ENCODE measurements around the gene MTUS2. TPM values are rescaled to one million over a fixed set of nuclear protein-coding genes. Genes with fewer than 3 reads are reported as not detected.

Gene MTUS2
- total RNA-seq, 4 donors from 2014 or later: 0.44 to 1.1 (median 0.48) TPM; not detected in 1

DNA sequence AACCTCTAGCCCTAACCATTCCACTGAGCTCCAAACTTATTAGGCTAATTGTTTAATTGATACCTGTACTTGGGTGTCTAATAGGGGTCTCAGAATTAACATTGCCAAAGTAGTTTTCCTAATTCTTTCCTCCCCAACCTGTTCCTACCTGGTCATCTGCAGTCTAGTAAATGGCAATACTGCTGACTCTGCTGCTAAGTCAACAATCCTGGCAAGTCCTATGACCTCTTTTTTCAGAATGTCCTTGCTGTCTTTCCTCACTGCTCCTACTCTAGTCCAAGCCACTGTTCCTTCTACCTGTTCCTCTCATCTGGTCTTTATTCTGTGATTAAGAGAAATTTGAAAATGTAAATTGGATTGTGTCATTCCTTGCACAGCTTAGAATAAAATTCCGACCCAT, 143.9 kb downstream of the MTUS2 start:
- no peak for TF ChIP-seq CTCF (IDR thresholded peaks at IDR 0.05)
- ATAC-seq (ENCODE audit: low FRiP score) (no peak), DNase-seq (ENCODE audit: low spot score) (no peak)

GRCh38 chr13:28964803-28965202, 144.7 kb downstream of the MTUS2 start:
- DNase-seq (ENCODE audit: low spot score) (no peak), ATAC-seq (ENCODE audit: low FRiP score) (no peak)
- TF ChIP-seq CTCF (IDR thresholded peaks at IDR 0.05): no peak

DNA sequence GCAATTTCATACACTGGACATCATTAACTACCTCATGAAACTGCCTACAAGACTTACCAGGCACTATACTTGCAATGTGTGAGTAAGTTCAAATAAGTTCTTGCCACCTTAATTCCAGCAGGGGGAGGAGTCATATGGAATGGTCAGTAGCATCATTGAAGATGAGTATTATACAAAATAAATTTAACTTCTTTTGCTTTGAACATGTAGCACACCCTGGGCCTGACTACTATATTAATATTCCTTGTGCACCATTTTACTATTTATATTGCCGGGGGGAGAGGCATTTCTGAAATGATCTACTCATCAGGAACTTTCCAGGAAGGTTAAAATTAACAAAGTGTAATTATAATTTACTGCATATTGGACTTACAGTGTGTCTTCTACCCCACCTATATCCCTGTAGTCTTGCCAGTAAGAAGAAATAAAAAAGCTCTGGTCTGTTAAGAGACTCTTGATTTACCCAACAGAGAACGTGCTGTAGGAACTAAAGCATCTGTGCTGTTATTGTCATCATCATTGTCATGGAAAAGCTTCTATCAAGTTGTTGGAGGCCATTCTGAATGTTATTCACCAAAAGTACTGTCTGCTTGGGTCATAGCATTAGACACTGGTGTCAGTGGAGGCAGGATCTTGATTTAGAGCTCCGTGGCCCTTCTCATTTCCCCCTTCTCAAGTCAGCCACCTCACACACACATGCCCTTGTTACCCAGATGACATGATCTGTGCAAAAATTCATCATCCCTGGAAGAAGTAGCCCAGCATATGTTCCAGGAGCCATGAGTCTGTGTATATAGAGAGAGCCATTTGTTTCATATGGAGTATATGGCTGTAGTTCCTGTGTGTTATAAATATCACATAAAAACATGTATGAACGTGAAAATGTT, 147.1 kb downstream of the MTUS2 start:
- ATAC-seq (ENCODE audit: low FRiP score) (no peak), DNase-seq (ENCODE audit: low spot score) (no peak)
- no peak for TF ChIP-seq CTCF (IDR thresholded peaks at IDR 0.05)

DNA sequence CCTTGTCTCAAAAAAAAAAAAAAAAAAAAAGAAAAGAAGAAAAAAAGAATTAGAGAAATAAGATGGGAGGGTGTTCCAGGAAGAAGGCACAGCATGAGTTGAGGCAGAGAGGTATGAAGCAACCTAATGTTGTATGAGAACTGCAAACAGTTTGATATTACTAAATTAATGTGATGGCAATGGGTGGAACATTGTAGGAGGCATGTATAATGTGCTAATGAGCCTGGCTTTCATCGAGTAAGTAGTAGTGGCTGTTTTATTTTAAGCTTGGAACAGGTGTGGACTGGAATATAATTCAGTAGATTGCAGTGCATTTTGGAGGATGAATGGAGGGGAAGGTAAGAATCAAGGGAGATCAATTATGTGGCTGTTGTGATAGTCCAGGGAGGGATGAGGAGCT, 156.1 kb downstream of the MTUS2 start:
- no peak for TF ChIP-seq CTCF (IDR thresholded peaks at IDR 0.05)
- ATAC-seq (ENCODE audit: low FRiP score): no peak
- DNase-seq (ENCODE audit: low spot score): no peak

GRCh38 chr13:28976636-28977035, 156.5 kb downstream of the MTUS2 start:
- ATAC-seq (ENCODE audit: low FRiP score) (no peak), DNase-seq (ENCODE audit: low spot score) (no peak)
- no peak for TF ChIP-seq CTCF (IDR thresholded peaks at IDR 0.05)

GRCh38 chr13:28978574-28978973, 158.4 kb downstream of the MTUS2 start:
- ATAC-seq (ENCODE audit: low FRiP score) (no peak), DNase-seq (ENCODE audit: low spot score) (no peak)
- TF ChIP-seq CTCF (IDR thresholded peaks at IDR 0.05): no peak

DNA sequence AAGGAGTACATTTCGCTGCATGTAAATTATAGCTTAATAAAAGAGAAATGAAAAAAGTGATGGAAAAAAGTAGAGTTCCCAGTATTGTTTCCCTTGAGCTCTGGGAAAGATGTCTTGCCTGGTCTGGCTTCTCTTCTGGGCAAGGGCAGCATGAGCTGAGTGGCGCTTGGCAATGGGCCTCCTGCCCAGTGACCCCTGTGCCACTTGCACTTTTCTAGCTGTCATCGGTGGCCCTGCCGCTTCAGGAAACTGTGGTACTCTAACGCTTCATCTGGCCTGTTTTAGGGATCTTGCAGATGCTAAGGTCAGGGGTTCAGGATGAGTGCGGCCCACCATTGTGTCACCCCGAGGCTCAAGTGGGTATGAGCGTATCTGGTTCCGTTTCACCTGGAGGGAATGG, 161.4 kb downstream of the MTUS2 start:
- no peak for DNase-seq (ENCODE audit: low spot score)
- ATAC-seq (ENCODE audit: low FRiP score): no peak
- no peak for TF ChIP-seq CTCF (IDR thresholded peaks at IDR 0.05)
